ENCODE measurements around the gene CLEC3B. TPM values are rescaled to one million over a fixed set of nuclear protein-coding genes. Genes with fewer than 3 reads are reported as not detected.

CLEC3B gene
- total and polyA plus RNA-seq, 2 of the 8 experiments (the other 6 are each of a cell fraction or from before 2014, with no cell fraction given), result 0.32 TPM; not detected in 1

DNA sequence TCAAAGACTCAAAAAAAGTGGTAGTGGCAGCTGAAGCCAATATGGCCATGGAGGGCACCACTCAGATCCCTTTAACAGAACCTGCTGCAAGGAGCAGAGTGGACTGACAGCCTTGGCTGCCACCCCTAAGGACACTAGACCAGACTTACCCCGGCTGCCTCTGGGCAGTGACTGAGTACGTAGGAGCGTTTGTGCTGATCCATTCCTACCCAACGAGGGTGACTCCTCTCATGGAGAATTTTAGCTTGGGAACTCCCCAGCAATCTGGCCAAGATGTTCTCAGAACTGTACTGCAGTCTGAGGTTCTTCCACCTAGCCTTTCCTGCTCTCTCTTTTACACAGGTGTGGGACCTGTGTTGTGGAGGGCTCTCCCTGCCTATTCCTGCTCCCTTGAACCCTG lies 22.1 kb downstream of the CLEC3B start:
- Histone ChIP-seq H3K79me1 (ENCODE audit: low read depth, low read length) (no peaks in the 10 kb centered on the region), H2BK20ac (ENCODE audit: low read length) (no peak overlapping the region), H4K20me1 (replicated peaks in 1 of 2; ENCODE audit: control insufficient read depth in 1 of 2, insufficient read depth in 2 of 2, low read length in 2 of 2) (no peaks in the 10 kb centered on the region), H3K4me1 (replicated peaks in 1 of 4; ENCODE audit: control insufficient read depth in 3 of 4, insufficient read depth in 4 of 4, low read length in 3 of 4) (no peaks in the 10 kb centered on the region), H3K4me3 (ENCODE audit: extremely low read depth in 1 of 4, insufficient read depth in 2 of 4, low read depth in 3 of 4, low read length in 4 of 4) (no peak overlapping the region), H3K18ac (ENCODE audit: extremely low read depth, low read length) (no peak overlapping the region), H3K27ac (ENCODE audit: low read depth, low read length) (no peak overlapping the region), H3K4me2 (ENCODE audit: insufficient read depth in 1 of 2, low read depth in 2 of 2, low read length in 2 of 2) (no peak overlapping the region), H2BK5ac (ENCODE audit: low read depth, low read length) (no peak overlapping the region), H4K91ac (replicated peaks; ENCODE audit: insufficient read length, low read length) (no peak overlapping the region), H3K27me3 (replicated peaks in 1 of 4; ENCODE audit: control insufficient read depth in 3 of 4, extremely low read depth in 1 of 4, insufficient read depth in 3 of 4, low read length in 3 of 4) (no peaks in the 10 kb centered on the region; a peak in 4 of 7 replicates), H2BK12ac (ENCODE audit: low read depth, low read length) (no peak overlapping the region), H4K5ac (ENCODE audit: insufficient read length, low read depth, low read length) (no peak overlapping the region), H2BK15ac (ENCODE audit: low read length) (no peak overlapping the region), H4K8ac (ENCODE audit: extremely low read depth, insufficient read depth, low read length) (no peak overlapping the region), H3K23me2 (ENCODE audit: low read depth, low read length) (no peaks in the 10 kb centered on the region; the same call in 1 of the 2 replicates), H3K23ac (ENCODE audit: insufficient read length) (no peak overlapping the region), H2BK120ac (replicated peaks; ENCODE audit: low read depth, low read length) (no peak overlapping the region), H3K36me3 (ENCODE audit: control insufficient read depth in 2 of 4, insufficient read depth in 4 of 4, low read length in 3 of 4) (no peaks in the 10 kb centered on the region), H3K4ac (replicated peaks; ENCODE audit: insufficient read length, low read depth, low read length) (no peak overlapping the region), H3K9me3 (ENCODE audit: insufficient read depth in 2 of 2, low read depth in 1 of 2, low read length in 1 of 2) (no peaks in the 10 kb centered on the region), H2AK5ac (ENCODE audit: low read depth, low read length) (no peak overlapping the region), H3K56ac (replicated peaks; ENCODE audit: insufficient read length, low read depth, low read length) (no peak overlapping the region), H2AFZ (ENCODE audit: low read length) (no peak overlapping the region), H3K14ac (ENCODE audit: insufficient read length) (no peak overlapping the region), H3K9ac (replicated peaks in 1 of 4; ENCODE audit: extremely low read depth in 1 of 4, low read depth in 3 of 4, low read length in 3 of 4) (no peak overlapping the region), H3K79me2 (ENCODE audit: control insufficient read depth in 1 of 2, insufficient read depth in 2 of 2, low read length in 2 of 2) (no peaks in the 10 kb centered on the region)
- FAIRE-seq, result no peak
- no peak for TF ChIP-seq KDM5A (IDR thresholded peaks at IDR 0.05; ENCODE audit: low read length)
- no peak for TF ChIP-seq ZNF274 (IDR thresholded peaks at IDR 0.05; ENCODE audit: borderline replicate concordance, extremely low read depth, low read length)
- TF ChIP-seq, protein P1, sequence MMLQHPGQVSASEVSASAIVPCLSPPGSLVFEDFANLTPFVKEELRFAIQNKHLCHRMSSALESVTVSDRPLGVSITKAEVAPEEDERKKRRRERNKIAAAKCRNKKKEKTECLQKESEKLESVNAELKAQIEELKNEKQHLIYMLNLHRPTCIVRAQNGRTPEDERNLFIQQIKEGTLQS (IDR thresholded peaks at IDR 0.05; ENCODE audit: insufficient read depth, low read depth, low read length), result no peak
- TF ChIP-seq JUN (IDR thresholded peaks at IDR 0.05; ENCODE audit: low read depth, low read length), result no peak
- 92% methylated on average over 4 of the region's 4 CpGs; no CpG with 5 or more reads in 1 of the 2 experiments for WGBS, 2 experiments (ENCODE audit: extremely low coverage in 1 of 2, insufficient coverage in 1 of 2, insufficient read length in 1 of 2, insufficient replicate concordance in 2 of 2, low coverage in 1 of 2, low lambda C conversion rate in 2 of 2, missing lambda C conversion rate in 1 of 2)
- POLR2A ChIA-PET (ENCODE audit: partially characterized antibody), result no interaction called here
- CTCF ChIA-PET (ENCODE audit: partially characterized antibody), result interaction anchor here (1.0 to 14.6 kb wide), 6 partner anchors 7 to 173 kb away, joined by 3 to 263 read pairs (median 5); no protein-coding TSS in a partner anchor
- DNase-seq (ENCODE audit: low read depth in 1 of 2, low spot score in 2 of 2), result no peak
